Ishikawa (cell line): ENCODE data around the gene MSRB3.

Experiments
- CEBPB ChIP-seq: IDR thresholded peaks from 2 replicates; pipeline ENCODE4 v1.6.1; 2012
- CREB1 ChIP-seq: IDR thresholded peaks from 2 replicates; pipeline ENCODE4 v1.6.1; 2012; ENCODE audit warnings: low read depth
- EGR1 ChIP-seq: IDR thresholded peaks from 2 replicates; pipeline ENCODE4 v1.6.1; 2012
- EP300 ChIP-seq: IDR thresholded peaks from 2 replicates; pipeline ENCODE4 v1.6.1; 2012; ENCODE audit warnings: borderline replicate concordance
- FOXM1 ChIP-seq: IDR thresholded peaks from 2 replicates; pipeline ENCODE4 v1.6.1; 2012; ENCODE audit warnings: low read depth, borderline replicate concordance
- NFIC ChIP-seq: IDR thresholded peaks from 2 replicates; pipeline ENCODE4 v1.6.1; 2012
- RAD21 ChIP-seq: IDR thresholded peaks from 2 replicates; pipeline ENCODE4 v1.6.1; 2012; ENCODE audit warnings: low read depth
- TAF1 ChIP-seq: IDR thresholded peaks from 2 replicates; pipeline ENCODE4 v1.6.1; 2012; ENCODE audit warnings: low read depth, mild to moderate bottlenecking
- TCF12 ChIP-seq: IDR thresholded peaks from 2 replicates; pipeline ENCODE4 v1.6.1; 2012; ENCODE audit warnings: low read depth
- TEAD4 ChIP-seq: IDR thresholded peaks from 2 replicates; pipeline ENCODE4 v1.6.1; 2012
- USF1 ChIP-seq: IDR thresholded peaks from 2 replicates; pipeline ENCODE4 v1.6.1; 2012
- YY1 ChIP-seq: IDR thresholded peaks from 2 replicates; pipeline ENCODE4 v1.6.1; 2012; ENCODE audit warnings: low read depth
- ZBTB7A ChIP-seq: IDR thresholded peaks from 2 replicates; pipeline ENCODE4 v1.6.1; 2012; ENCODE audit warnings: low read depth
- TF ChIP-seq, protein P1 (sequence below): IDR thresholded peaks from 2 replicates; pipeline ENCODE4 v1.6.1; 2012; ENCODE audit warnings: low read depth, mild to moderate bottlenecking
- TF ChIP-seq, protein P2 (sequence below): IDR thresholded peaks from 2 replicates; pipeline ENCODE4 v1.6.1; 2012

The MSRB3 gene

DNA sequence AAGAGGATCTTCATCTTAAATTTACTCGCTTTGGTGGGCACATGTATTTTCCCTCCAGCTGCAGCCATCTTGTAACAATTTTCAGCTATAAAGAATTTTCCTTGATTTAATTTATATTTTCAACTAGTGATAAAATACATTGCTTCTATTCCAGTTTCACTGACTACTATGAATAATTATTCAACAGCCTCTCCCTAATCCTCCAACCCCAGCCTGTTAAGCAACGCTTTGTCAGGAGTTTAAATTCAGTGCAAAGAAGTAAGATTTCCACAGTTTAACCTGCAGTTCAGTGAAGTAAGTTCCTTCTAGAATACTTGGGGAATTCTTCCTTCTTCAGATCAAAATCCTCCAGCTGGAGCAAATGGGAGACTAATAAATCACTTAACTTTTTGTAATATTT, 180.2 kb downstream of the MSRB3 start:
- no peak for TF ChIP-seq CEBPB
- no peak for TF ChIP-seq TAF1
- no peak for TF ChIP-seq RAD21
- no peak for TF ChIP-seq YY1
- no peak for TF ChIP-seq FOXM1
- TF ChIP-seq EGR1, result no peak
- TF ChIP-seq CREB1, result no peak
- TF ChIP-seq ZBTB7A, result no peak
- TF ChIP-seq, protein P1, sequence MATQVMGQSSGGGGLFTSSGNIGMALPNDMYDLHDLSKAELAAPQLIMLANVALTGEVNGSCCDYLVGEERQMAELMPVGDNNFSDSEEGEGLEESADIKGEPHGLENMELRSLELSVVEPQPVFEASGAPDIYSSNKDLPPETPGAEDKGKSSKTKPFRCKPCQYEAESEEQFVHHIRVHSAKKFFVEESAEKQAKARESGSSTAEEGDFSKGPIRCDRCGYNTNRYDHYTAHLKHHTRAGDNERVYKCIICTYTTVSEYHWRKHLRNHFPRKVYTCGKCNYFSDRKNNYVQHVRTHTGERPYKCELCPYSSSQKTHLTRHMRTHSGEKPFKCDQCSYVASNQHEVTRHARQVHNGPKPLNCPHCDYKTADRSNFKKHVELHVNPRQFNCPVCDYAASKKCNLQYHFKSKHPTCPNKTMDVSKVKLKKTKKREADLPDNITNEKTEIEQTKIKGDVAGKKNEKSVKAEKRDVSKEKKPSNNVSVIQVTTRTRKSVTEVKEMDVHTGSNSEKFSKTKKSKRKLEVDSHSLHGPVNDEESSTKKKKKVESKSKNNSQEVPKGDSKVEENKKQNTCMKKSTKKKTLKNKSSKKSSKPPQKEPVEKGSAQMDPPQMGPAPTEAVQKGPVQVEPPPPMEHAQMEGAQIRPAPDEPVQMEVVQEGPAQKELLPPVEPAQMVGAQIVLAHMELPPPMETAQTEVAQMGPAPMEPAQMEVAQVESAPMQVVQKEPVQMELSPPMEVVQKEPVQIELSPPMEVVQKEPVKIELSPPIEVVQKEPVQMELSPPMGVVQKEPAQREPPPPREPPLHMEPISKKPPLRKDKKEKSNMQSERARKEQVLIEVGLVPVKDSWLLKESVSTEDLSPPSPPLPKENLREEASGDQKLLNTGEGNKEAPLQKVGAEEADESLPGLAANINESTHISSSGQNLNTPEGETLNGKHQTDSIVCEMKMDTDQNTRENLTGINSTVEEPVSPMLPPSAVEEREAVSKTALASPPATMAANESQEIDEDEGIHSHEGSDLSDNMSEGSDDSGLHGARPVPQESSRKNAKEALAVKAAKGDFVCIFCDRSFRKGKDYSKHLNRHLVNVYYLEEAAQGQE, result no peak
- TF ChIP-seq EP300, result no peak

DNA sequence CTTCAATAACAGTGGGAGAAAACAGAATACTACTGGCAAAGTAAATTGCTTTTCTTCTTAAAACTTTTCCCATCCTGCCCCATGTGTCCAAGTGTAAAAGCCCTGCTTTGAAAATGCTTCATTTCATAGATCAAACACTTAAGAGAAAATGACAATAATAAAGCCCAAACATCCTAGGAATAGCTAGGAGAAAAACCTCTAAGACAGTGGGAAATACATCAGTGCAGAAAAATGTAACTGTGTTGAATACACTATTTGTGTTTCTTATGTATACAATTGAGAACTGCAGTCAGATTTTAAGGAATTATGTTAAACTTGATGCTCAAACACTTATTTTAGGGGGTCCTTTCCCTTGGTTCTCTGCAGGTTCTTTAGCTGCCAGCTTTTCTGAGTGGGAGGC, 181.1 kb downstream of the MSRB3 start:
- TF ChIP-seq TAF1, result no peak
- no peak for TF ChIP-seq CEBPB
- TF ChIP-seq ZBTB7A, result no peak
- no peak for TF ChIP-seq NFIC
- TF ChIP-seq TEAD4, result no peak
- no peak for TF ChIP-seq EGR1
- TF ChIP-seq EP300, result no peak
- no peak for TF ChIP-seq CREB1
- no peak for TF ChIP-seq TCF12
- no peak for TF ChIP-seq YY1

DNA sequence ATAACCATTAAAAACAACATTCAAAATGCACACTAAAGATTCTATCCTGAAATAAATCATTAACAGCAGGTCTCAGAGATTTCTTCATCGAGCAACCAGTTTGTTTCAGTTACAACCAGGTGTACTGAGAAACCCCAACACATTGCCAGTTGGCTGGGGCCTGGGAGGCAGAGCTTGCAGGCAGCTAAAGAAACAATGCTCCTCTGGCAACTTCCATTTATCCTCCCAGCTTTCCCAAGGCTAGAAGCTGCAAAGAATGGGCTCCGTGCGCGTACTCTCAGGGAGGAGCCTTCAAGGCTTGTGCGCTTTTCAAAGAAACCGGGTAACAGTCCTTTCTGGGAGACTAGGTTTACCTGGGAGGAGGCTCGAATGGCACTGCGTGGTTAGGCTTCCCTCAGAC, 181.6 kb downstream of the MSRB3 start:
- TF ChIP-seq TEAD4 (no peak), TCF12 (no peak), RAD21 (no peak), CREB1 (no peak), CEBPB (no peak), TAF1 (no peak), USF1 (no peak), FOXM1 (no peak), ZBTB7A (no peak), EGR1 (no peak), NFIC (no peak), EP300 (no peak), YY1 (no peak)
- TF ChIP-seq, protein P1, result no peak
- TF ChIP-seq, protein P2, sequence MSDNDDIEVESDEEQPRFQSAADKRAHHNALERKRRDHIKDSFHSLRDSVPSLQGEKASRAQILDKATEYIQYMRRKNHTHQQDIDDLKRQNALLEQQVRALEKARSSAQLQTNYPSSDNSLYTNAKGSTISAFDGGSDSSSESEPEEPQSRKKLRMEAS, result no peak

DNA sequence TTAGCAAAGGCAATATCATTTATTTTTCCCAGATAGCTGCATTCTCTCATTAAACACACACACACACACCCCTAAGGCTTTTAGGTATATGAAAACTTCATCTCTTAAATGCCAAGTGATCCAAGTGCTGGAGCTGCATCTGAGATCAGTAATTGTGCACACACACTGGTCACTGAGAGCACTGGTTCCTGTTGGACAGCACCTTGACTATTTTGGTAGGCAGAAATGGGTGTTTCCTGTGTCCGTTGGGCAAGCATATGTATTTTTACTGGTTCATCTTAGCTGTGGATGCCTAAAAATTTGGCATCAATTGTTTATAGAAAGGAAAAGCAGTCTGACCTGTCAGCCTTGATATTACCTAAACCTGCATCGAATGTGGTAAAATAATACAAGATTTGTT, 182.5 kb downstream of the MSRB3 start:
- TF ChIP-seq YY1, result no peak
- TF ChIP-seq, protein P1, result peak; percentile 65

- TF ChIP-seq RAD21, result no peak
- TF ChIP-seq ZBTB7A, result no peak
- no peak for TF ChIP-seq CREB1
- TF ChIP-seq FOXM1, result no peak
- TF ChIP-seq USF1, result no peak
- TF ChIP-seq EP300, result no peak
- no peak for TF ChIP-seq EGR1
- TF ChIP-seq CEBPB, result no peak
- no peak for TF ChIP-seq TCF12
Observed at GRCh38 chr12:65462484-65462883, 184.0 kb downstream of the MSRB3 start.

GRCh38 chr12:65463082-65463481, 184.6 kb downstream of the MSRB3 start:
- TF ChIP-seq CEBPB (no peak), TAF1 (no peak)
